Hematopoietic multipotent progenitor cell (in vitro differentiated cells): Measurements from ENCODE around the gene C10orf90. TPM values are rescaled to one million over a fixed set of nuclear protein-coding genes. Genes with fewer than 3 reads are reported as not detected.

Experiments used
- DNase-seq, 3 donors: peaks; one replicate each; pipeline ENCODE4 v3.0.0-alpha.2; 2011 to 2015; ENCODE audit warnings: low read depth in 2 of 3, low spot score in 2 of 3
- total RNA-seq: library from RNA; depleted of rRNA; stranded (reverse); fragments of >200 nt; gene quantifications from one replicate; pipeline ENCODE4 v1.2.3, GENCODE V29; 2012

The C10orf90 gene, protein sequence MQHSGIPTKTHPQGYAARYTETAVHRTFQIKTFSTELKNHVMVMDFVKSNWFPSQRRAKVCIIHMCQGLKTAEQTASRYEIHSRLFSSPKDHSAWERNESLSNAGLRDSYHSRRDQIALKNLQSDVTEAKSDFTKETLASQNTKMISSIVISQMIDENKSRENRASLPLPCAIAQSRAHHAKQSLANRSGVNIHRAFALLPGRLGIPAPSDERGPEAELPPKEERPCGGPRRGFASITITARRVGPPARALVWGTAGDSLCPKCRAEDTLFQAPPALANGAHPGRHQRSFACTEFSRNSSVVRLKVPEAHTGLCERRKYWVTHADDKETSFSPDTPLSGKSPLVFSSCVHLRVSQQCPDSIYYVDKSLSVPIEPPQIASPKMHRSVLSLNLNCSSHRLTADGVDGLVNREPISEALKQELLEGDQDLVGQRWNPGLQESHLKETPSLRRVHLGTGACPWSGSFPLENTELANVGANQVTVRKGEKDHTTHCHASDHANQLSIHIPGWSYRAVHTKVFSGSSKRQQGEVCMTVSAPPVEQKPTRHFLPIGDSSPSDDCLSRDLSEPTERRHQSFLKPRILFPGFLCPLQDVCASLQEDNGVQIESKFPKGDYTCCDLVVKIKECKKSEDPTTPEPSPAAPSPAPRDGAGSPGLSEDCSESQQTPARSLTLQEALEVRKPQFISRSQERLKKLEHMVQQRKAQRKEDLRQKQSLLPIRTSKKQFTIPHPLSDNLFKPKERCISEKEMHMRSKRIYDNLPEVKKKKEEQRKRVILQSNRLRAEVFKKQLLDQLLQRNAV
- total RNA-seq, result not detected

DNA sequence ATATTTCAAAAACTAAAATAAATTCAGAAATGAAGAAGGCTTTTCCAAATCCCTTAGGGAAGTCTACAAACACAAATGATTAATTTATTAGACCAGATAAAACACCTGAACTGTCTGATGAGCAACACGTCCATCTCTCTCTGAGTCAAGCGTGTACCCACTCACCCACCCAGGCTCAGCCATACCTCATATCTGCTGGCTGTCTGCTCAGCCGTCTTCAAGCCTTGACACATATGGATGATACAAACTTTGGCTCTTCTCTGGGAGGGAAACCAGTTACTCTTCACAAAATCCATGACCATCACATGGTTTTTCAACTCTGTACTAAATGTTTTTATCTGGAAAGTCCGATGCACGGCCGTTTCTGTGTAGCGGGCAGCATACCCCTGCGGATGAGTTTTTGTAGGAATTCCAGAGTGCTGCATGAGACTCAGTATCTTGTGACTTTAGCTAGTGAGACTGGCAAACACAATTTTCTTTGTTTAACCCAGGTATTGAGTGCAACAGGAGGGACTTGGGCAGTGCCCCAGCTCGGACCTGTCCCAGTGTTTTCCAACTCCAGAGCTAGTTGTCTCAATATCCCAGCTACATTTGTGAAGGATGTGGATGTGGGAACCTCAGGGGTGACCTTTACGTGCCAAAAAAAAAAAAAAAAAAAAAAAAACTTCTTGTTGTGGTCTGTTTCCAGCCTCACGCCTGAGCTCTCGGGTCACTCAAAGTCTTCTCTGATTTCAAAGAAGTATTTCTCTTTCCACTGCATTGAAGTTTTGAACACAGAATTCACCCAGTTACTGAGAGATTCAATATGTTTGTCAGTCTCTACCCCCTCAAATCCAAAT lies at the start of gene C10orf90:
C10orf90 (minus strand) TSS at position 638 of the 839 bp plus-strand sequence; CDS start at position 425, 213 bp downstream.
- no peak for DNase-seq

DNA sequence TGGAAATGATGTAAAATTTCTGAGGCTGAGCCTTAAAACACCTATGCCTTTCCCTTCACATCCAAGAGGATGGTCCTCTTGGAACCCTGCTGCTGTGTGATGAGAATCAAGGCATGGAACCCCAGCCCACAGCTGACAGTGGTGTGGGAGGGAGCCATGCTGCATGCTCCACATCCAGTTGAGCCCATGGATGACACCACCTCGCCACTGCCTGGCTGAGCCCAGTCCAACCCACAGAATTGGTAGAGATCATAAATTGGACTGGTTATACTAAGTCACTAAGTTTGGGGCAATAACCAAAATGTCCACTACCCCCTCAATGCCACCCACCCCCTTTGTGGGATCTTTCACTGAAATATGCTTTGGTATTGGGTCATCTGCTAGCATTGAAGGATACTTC lies 45.9 kb upstream of the C10orf90 start:
- DNase-seq, result no peak

DNA sequence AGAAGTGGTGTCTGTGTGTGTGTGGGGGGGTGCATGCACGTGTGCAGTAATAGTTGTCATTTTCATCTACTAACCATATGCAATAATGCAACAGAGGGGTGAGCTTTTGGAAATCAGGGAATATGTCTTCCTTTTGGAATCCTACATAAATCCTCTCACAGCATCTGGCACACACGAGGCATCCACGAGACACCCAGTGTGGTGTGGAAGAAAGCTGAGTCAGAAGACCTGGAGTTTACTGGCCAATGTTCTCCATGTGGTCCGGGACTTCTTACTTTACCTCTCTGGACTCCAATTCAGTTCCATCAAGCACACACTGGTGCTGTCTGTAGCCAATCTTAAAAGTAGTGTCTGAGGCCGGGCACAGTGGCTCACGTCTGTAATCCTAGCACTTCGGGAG lies 43.1 kb upstream of the C10orf90 start:
- no peak for DNase-seq

DNA sequence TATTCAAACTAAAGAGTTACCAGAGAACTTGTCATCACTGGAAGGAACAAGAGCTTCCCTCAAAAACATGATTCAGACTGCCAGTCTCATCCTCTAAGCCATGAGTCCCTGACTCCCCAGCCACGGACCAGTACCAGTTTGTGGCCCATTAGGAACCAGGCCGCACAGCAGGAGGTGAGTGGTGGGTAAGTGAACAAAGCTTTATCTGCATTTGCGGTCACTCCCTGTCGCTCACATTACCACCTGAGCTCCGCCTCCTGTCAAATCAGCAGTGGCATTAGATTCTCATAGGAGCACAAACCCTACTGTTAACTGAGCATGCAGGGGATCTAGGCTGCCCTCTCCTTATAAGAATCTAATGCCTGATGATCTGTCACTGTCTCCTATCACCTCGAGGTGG lies 42.2 kb upstream of the C10orf90 start:
- no peak for DNase-seq

DNA sequence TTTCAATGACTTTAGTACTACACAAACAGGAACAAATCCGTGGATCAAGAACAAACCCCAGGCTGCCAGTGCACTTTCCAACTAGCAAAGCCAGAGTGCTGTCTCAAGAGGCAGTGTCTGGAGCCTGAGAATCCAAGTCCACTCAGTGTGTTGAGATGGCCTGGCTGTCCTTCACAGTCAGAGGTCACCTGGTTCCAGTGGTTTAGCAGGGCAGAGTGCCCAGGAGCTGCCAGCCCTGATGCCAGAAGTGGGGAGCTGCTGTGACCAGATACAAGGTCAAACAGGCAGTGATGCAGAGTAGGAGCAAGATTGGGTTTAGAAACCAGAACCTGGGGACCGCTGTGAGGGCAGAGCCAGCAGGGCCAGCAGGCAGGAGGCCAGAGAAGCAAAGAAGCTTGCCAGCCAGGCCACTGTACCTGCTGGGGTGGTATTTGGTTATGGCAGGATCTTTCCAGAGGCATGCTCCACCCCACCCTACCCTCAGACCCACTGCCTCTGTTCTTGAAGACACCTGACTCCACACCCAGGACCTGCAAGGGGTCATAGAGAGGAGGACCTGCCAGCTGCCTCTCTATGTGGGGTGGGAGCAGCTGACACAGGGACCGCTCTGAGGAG lies 35.6 kb upstream of the C10orf90 start:
- DNase-seq, result no peak

DNA sequence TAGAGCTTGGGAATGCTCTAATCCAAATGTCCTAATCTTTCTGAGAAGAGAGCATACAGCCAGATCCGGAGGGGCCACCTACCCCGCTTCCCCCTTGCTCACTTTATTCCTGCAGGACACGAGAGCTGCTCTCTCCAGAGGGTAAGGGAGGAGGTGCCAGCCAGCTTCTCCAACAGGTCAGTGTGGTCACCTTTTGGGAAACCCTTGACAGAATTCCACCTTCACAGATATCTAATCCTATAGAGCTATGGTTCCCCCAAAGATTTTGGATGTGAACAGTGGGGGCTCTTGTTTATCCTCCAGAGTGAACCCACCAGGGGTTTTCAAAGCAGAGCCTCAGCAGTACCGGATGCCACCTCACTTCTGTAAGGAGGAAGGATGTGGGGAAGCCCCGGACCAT lies 34.6 kb upstream of the C10orf90 start:
- DNase-seq, result no peak

DNA sequence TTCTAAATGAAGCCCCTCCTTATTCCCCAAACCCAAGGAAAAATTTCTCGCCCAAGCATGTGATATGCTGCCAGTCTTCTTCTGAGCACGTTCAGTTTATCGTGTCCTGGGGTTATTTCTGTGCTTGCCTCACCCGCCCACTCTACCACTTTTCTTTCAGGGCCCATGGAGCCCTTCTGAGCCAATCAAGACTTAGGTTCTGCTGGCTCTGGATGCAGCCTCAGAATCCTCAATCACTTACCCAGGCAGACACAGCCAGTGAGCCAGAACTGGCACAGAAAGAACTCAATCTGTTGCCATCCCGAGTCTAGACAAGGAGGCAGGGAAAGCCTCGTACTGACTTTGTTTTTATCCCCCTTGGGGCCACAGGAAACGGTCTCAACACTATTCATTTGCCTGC lies 34.2 kb upstream of the C10orf90 start:
- no peak for DNase-seq

DNA sequence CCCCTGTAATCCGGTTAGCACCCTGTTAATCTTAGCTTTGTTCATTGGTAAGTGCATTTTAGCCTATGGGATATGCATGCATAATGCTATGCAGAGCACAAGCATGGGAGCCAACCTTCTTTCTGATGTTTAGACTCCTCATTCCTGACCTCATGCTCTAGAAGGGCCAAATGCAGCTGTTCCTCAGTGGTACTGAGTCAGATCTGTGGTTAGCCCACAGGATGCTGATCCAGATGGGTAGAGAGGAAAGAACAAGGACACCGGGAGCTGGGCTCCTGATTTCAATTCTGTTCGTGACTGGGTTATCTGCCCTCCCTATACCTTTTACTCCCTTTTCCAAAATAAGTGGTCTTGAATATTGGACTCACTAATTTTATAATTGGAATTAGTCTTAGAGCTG lies 31.7 kb upstream of the C10orf90 start:
- DNase-seq, result no peak

DNA sequence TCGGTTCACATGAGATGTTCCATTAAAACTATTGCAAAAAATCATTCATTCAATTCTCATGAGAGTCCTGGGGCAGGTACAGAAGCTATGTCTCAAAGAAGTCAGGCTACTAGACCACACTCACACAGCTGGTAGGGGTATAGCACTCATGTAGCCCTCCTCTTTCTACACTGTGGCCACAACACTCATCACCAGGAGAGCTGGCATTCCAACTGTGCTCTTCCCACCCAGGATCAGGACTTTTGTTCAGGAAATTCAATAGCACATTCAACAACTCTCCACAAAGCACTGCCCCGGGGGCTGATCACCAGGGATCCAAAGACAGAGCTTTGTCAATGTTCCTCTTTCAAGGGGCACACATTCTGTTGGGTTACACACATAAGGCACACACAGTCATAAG lies 31.0 kb upstream of the C10orf90 start:
- DNase-seq, result no peak

DNA sequence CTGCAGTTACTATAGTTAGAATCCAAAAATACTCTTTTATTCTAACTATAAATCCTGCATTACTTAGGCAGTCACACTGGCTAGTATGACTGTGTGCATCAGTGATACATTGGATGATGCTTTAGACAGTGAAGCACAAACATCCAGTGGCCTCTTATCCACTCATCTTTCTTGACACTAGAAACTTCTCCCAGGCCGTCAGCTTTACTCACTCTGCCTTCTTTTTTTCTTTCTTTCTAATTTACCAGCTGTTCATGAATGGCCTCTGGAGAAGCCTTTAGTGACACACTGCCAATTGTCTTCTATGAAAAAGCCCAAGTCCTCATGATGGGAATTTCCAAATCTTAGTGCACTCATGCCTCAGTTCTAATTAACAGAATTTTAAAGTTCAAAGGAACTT lies 26.2 kb upstream of the C10orf90 start:
- no peak for DNase-seq

DNA sequence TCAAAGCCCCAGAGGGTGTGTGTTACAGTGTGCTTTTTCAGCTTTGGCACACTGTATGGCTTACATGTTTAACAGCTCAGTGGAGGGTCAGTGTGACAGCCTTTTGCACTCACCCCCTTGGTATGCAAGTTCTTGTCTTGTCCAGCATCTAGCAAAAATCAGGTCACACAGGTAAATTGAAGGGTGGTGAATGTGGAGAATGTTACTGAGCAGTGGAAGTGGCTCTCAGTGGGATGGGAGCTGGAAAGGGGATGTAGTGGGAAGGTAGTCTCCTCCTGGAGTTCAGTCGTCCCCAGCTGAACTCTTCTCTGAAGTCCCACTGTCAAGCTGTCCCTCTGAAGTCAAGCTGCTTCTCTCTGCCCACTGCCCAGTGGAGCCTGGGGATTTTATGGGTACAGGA lies 21.0 kb upstream of the C10orf90 start:
- DNase-seq, result no peak

DNA sequence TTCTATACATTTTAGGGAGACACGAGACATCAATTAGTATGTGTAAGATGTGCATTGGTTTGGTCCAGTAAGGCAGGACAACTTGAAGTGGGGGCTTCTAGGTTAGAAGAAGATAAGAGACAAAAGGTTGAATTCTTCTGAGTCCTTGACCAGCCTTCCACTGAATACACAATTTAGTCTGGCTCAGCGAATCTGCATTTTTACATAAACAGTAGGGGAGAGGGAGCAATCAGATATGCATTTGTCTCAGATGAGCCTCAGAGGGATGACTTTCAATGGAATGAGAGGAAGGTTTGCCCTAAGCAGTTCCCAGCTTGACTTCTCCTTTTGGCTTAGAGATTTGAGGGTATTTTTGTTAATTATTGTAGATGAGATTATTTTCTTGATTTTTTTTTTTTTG lies 20.0 kb upstream of the C10orf90 start:
- no peak for DNase-seq

DNA sequence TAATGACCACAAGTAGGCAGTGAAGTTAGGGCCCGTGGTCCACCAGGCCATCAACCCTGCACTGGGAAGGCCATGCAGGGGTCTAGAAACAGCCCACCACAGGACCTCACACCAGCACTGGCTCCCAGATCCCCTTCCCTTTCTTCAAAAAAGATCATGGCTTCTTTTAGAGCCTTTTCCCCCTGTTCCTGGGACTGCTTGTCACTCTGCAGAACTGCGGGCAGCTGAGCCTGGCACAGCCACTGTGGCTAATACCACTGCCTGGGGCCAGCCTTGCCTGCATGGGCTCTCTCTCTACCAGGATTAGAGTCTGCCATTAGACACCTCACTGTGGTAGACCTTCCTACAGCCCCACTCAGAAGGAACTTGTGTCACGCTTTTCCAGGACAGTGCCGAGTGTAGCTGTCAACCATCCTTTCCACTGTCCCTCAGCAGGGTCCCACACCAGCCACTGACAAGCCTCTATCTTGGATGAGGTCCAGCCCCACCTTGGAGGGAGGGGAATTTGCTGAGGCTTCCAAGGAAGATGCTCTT lies 19.0 kb upstream of the C10orf90 start:
- no peak for DNase-seq

DNA sequence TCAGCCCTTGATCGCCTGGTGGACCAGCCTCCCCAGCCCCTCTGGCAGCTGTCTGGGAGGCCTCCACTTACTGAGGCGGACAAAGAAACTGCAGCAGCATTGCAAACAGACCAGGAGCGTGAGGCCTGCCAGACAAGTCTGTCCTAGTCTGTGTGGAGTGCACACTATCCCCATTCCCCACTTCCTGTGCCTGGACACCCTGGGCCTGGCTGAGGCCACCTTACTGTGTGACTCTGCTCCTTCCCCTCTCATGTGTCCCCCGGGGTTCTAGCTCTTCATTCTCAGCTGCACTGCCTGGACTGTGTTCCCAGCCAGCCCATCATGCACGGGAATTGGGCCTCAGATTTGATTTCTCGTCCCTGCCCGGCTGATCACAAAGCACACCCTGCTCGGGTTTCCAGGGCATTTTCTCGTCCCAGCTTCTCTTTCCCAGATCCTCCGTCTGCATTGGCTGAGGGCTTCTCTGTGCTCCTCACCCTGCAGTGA lies 16.7 kb upstream of the C10orf90 start:
- no peak for DNase-seq

DNA sequence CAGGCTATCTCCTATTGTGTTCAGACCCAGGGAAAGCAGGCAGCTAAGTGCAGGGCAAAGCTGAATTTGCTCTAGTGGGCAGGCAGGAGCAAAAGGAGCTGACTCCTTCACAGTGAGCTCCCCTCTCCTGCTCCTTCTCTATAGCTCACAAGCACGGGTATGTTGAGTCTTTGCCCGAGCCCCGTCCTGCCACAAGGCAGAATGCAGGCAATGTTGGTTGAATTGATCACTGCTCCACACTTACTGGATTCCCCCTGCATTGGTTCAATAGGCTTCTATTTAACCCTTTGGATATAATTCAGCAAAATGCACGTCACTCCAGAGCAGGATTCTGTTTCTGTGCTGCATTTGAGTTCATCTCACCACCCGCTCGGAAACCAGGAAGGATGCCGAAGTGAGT lies 16.2 kb upstream of the C10orf90 start:
- DNase-seq, result no peak

DNA sequence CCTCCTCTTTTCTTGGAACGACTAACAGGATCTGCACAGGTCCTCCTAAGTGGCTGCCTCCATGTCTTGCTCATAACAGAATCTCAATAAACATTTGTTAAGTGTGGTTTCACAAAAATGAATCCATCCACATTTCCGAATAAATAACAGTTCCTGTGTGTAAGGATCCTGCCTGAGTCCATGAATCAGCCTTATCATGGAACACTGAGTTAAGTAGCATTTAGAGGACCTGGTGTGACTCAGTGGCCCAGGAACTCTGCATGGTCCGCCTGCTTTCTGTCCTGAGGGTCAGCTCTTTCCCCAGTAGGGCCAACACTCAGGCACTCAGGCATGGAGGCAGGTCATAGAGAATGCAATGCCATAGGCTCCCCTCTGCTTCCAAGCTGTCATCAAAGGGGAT lies 15.8 kb upstream of the C10orf90 start:
- no peak for DNase-seq

DNA sequence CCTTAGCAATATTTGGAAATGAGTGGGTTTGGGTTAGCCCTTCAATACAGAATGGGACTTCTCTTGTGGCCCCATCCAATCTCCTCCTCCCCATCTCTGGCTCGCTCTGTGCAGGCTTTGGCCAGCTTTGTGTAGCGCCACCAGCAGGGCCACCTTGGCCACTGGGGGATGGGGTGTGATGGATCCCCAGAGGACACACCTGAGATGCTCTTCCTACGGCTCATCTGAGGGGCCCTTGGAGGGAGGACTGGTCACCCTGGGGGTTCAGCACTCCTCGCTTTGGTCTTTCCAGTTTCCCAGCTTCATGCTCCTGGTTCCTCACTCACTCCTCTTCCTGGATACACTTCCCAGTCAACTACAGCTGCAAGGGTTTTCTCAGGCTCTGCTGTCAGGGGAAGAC lies 15.3 kb upstream of the C10orf90 start:
- no peak for DNase-seq

DNA sequence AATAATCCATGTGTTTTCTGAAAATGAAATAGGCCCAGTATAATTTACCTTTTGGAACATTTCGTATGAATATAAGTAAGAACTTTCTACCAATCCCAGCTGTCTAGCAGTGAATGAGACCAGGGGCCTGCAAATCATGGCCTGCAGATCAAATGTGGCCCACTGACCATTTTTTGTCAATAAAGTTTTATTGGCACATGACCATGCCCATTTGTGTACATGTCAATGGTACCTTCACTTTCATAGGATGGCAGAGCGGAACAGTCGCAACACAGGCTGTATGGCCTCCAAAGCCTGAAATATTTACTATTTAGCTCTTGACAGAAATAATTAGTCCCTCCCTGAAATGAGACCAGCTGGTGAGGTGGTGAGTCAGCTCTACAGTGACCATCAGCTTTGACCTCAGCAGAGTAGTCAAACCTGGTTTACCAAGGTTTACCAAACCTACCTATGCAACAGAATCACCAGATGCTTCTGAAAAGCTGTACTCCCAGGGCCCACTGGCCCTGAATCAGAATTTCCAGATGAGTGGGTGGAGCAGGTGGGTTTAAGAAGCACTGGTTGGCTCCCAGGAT lies 13.8 kb upstream of the C10orf90 start:
- DNase-seq, result no peak

DNA sequence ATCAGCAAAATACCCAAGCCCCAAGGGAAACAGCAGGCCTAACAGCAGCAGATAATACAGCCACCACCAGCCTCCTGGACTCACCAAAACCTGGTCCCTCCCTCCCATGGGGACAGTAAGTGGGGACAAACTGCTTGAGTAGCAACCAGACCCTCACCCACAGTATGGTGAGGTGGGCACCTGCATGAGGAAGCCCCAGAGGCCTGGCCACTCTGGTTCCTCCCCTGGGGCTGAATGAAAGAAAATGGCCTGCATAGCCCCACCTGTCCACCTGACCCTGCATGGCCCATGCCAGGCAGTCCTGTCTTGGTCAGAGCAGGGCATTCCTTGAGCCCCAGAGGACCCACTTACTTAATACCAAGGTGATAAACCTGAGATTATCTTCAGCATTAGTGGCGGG lies 13.0 kb upstream of the C10orf90 start:
- no peak for DNase-seq
